ENCODE measurements around the gene HES5.

The HES5 gene

DNA sequence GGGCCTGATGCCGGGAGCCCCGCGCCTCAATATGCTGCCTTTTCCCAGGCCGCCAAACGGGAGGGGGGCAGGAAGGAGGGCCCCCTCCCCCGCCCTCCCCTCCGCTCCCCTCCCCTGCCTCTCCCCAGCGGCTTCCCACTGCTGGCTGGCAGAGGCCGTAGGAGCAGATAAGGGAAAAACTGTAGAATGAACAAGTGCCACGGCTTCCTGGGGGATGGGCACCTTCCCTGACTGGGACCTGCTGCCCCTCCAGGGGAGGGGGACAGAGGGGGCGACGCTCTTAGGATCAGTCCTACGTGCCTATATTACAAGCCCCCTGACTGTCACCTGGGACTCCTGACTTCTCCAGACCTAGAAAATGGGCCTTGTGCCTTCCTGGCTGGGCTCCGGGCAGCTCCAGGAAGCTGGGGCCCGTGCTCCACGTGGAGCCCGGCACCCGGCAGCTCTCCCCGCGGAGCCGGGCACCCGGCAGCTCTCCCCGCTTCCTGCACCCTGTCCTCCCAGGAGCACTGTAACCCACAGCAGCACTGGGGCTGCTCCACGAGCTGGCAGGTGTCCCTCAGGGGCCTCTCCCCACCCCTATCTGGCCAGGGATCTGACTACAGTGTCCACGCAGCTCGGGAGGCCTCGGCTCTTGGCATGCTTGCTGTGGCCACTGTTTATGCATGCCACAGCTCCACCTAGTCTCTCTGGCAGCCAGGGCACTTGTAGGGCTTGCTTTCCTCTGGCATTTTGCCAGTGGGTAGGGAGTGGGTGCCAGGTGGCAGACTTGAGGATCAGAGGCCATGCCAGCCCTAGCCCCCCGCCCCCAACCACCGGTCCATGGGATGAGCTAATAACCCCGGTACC lies 674 bp upstream of the HES5 start:
- peak; percentile 73 for DNase-seq

GRCh38 chr1:2528966-2529783 lies 888 bp downstream of the HES5 start:
- DNase-seq, result no peak

- no peak for DNase-seq
Observed at GRCh38 chr1:2528611-2528965, 1.5 kb downstream of the HES5 start.

GRCh38 chr1:2528016-2528415 lies 2.0 kb downstream of the HES5 start:
- DNase-seq, result no peak

- no peak for DNase-seq
Observed at GRCh38 chr1:2527556-2527860, 2.6 kb downstream of the HES5 start.

- DNase-seq, result peak; percentile 74
Observed at GRCh38 chr1:2526824-2527555, 3.1 kb downstream of the HES5 start.

DNA sequence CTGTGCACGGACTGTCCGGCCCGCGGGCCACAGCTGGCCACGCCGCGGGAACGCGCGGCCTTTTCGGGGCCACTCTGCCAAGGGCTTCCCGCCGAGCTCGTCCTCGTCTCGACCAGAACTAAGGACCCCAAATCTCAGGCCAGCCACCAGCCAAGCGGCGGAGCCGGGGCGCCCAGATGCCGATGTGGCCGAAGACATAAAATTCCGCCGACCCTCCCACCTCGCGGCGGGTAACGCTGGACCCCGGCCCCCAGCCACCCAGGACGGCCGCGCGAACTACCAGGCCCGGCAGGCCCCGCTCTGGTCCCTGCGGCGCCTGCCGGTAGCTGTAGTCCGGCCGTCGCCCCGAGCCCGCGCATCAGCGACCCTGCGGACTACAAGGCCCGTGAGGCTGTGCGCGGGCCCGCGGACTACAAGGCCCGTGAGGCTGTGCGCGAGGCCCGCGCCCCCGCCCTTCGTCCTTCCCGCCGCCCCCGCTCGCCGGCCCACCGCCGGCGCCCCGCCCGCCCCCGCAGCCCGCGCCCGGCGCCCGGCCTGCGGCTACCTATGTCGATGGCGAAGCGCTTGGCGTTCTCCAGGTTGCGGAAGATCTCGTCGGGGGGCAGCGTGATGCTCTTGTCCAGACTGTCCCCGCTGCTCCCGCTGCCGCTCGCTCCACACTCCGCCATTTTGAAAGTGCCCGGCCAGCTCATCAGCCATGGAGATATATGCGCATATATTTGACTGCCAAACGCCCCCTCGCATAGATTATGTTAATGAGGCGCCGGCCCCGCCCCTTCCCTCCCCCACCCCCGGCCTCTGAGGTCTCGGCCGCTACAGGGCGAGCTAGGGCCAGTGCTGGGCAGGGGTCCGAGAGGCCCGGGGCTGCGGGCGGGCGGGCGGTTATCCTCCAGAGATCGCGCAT lies 3.9 kb downstream of the HES5 start, which contains the start of gene PANK4:
Gene PANK4 (minus strand): TSS at position 677 of the 904 bp plus-strand sequence. CDS start 9 bp downstream, at position 668.
- peak; percentile 91 for DNase-seq

- no peak for DNase-seq
Observed at GRCh38 chr1:2525572-2525919, 4.5 kb downstream of the HES5 start.

DNA sequence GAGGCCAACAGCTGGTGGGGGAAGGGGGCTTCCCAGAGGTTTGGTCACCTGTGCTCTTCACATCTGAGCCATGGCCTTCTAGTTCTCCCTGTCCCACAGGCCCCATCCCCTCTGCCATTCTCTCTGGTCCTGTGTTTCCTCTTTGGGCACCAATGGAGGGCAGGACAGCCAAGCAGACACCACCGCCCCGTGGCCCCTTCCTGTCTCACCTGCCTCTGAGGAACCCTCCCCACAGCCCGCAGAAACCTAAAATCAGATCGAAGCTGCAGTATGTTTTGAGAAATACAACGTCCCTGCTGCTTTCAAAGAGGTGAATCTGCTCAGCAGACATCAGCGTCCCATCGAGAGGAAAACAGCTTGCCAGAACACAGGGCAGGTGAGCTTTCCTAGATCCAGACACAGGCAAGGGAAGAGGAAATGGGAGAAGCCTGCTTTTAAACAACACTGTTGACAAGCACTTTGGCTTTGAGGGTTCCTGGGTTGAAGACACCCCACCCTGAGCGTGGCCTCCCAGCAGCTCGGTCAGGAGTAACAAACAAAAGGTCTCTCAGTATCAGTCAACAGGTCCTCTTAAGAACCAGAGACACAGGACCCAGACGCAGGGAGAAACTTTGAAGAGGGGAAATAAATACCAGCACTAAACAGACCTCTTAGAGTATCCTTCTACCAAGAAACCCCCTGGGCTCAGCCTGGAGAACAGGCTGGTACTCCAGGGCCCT lies 6.0 kb downstream of the HES5 start:
- DNase-seq, result no peak

- DNase-seq, result no peak
Observed at GRCh38 chr1:2523191-2523890, 6.7 kb downstream of the HES5 start.

GRCh38 chr1:2522230-2522629 lies 7.8 kb downstream of the HES5 start:
- DNase-seq, result no peak

- no peak for DNase-seq
Observed at GRCh38 chr1:2520806-2521205, 9.3 kb downstream of the HES5 start.

- no peak for DNase-seq
Observed at GRCh38 chr1:2520206-2520605, 9.9 kb downstream of the HES5 start.

- no peak for DNase-seq
Observed at GRCh38 chr1:2519729-2520128, 10.3 kb downstream of the HES5 start.

- no peak for DNase-seq
Observed at GRCh38 chr1:2519029-2519685, 10.9 kb downstream of the HES5 start.

- no peak for DNase-seq
Observed at GRCh38 chr1:2518528-2518927, 11.5 kb downstream of the HES5 start.

GRCh38 chr1:2517966-2518365 lies 12.1 kb downstream of the HES5 start:
- no peak for DNase-seq

DNA sequence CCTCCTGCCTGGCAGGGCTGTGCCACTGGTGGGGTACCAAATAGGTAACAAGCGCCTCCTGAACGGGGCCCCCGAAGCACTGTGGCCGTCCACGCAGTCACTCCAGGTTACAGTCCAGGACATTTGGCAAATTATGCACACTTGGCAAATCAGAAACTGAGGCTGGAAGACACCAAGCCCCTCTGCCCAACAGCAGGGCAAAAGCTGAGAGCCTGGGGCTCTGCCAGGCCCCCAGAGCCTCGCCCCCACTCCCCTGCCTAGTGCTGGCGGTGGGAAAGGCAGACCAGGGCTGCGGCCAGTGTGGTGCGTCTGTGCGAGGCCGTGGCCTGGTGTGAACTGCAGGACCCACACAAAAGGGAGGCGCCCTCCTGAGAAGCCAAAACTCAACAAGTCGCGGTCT lies 13.1 kb downstream of the HES5 start:
- no peak for DNase-seq

- DNase-seq, result no peak
Observed at GRCh38 chr1:2516124-2516523, 13.9 kb downstream of the HES5 start.

DNA sequence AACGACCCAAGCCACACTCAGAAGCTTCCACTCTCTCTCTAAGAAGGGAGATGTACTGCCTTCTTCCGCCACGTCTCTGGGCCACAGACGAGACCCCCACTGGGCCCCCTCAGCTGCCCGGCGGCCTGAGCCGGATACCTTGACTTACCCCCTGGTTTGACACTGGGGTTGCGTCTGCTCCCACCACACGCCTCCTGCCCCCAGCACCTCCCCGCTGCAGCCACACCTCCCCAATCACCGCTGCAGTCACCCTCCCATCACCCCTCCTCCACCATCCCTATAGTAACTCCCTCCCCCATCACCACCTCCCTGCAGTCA lies 14.3 kb downstream of the HES5 start:
- DNase-seq, result no peak

All from NCI-H1105 treated with DMSO at 0.1 percent for 48 hours (cell line).